Measurements from ENCODE around the gene SBF1. TPM values are rescaled to one million over a fixed set of nuclear protein-coding genes. Genes with fewer than 3 reads are reported as not detected.

Gene SBF1
- polyA plus RNA-seq, 1 of the 3 experiments (the other 2 are of a cell fraction), result 29.1 TPM

DNA sequence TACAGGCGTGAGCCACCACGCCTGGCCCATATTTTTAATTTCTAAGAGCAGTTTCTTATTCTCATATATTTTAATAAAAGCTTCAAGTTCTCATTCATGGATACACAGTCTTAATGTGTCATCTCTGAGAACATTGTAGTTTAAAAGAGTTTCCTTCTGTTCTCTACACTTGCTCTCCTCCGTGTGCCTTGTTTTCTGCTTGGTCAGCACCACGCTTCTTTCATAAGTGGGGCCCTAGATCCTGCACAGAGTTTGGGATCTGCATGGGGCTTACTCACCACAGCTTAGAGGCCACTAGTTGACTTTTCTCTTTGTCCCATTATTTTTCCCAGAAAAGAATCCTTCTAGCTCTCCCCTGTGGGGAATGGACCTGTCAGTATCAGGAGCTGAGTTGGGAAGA, 72.9 kb downstream of the SBF1 start:
- H3K79me2 ChIP-seq (ENCODE audit: insufficient read depth), result peaks cover 16% of the 10 kb centered on the region; the same call in 1 of the 2 replicates
- H3K4me2 ChIP-seq, result no peak overlapping the region
- TF ChIP-seq NFIC (IDR thresholded peaks at IDR 0.05; ENCODE audit: borderline replicate concordance) (no peak), USF2 (IDR thresholded peaks at IDR 0.05; ENCODE audit: borderline replicate concordance, low read depth, low read length) (no peak), GABPA (IDR thresholded peaks at IDR 0.05; ENCODE audit: low read depth) (no peak), POLR2AphosphoS5 (IDR thresholded peaks at IDR 0.05; ENCODE audit: low read depth, low read length) (no peak)
- TF ChIP-seq, protein P1, sequence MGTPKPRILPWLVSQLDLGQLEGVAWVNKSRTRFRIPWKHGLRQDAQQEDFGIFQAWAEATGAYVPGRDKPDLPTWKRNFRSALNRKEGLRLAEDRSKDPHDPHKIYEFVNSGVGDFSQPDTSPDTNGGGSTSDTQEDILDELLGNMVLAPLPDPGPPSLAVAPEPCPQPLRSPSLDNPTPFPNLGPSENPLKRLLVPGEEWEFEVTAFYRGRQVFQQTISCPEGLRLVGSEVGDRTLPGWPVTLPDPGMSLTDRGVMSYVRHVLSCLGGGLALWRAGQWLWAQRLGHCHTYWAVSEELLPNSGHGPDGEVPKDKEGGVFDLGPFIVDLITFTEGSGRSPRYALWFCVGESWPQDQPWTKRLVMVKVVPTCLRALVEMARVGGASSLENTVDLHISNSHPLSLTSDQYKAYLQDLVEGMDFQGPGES (IDR thresholded peaks at IDR 0.05; ENCODE audit: low read depth, low read length), result no peak
- peaks cover 6% of the 10 kb centered on the region for H4K20me1 ChIP-seq (ENCODE audit: insufficient read depth)
- no peaks in the 10 kb centered on the region for H3K9me2 ChIP-seq
- no peak overlapping the region; a peak in 1 of 4 replicates for H3K27ac ChIP-seq (ENCODE audit: low read depth in 2 of 2, low read length in 1 of 2)
- ChIA-PET POLR2A (no interaction called here), CTCF (no interaction called here)
- 96% methylated on average over 4 of the region's 4 CpGs for WGBS (ENCODE audit: low lambda C conversion rate)
- H3F3A ChIP-seq (replicated peaks; ENCODE audit: insufficient read depth), result peaks cover 9% of the 10 kb centered on the region
- no peak overlapping the region for H2AFZ ChIP-seq (ENCODE audit: low read depth)
- peaks cover 4 to 16% of the 10 kb centered on the region in 2 experiments; a peak in 2 of 4 replicates for H3K4me1 ChIP-seq (ENCODE audit: control insufficient read depth in 1 of 2, insufficient read depth in 2 of 2, low read depth in 1 of 2, low read length in 1 of 2)
- no peak overlapping the region for H3K9ac ChIP-seq
- no peaks in the 10 kb centered on the region for H3K27me3 ChIP-seq (ENCODE audit: insufficient read depth)
- H3K9me3 ChIP-seq, result no peaks in the 10 kb centered on the region
- DNase-seq, result no peak
- peaks cover 0 to 6% of the 10 kb centered on the region in 2 experiments for H3K36me3 ChIP-seq (replicated peaks in 1 of 2; ENCODE audit: control insufficient read depth in 1 of 2, insufficient read depth in 2 of 2, low read length in 1 of 2)
- no peak overlapping the region for H3K4me3 ChIP-seq (ENCODE audit: low read depth in 2 of 2, low read length in 1 of 2)

- no peak overlapping the region for H2AFZ ChIP-seq (ENCODE audit: low read depth)
- no peaks in the 10 kb centered on the region for H3K27me3 ChIP-seq (ENCODE audit: insufficient read depth)
- ChIA-PET CTCF (interaction anchor here (1.1 to 2.9 kb wide), 3 partner anchors 14 to 220 kb away, joined by 3 to 9 read pairs (median 6); no protein-coding TSS in a partner anchor), POLR2A (no interaction called here)
- no peaks in the 10 kb centered on the region for H3K9me3 ChIP-seq
- H3K9me2 ChIP-seq, result no peaks in the 10 kb centered on the region
- DNase-seq, result no peak
- peaks cover 12% of the 10 kb centered on the region for H4K20me1 ChIP-seq (ENCODE audit: insufficient read depth)
- no peak overlapping the region for H3K27ac ChIP-seq (ENCODE audit: low read depth in 2 of 2, low read length in 1 of 2)
- WGBS (ENCODE audit: low lambda C conversion rate), result 99% methylated on average over 5 of the region's 5 CpGs
- no peak overlapping the region for H3K4me3 ChIP-seq (ENCODE audit: low read depth in 2 of 2, low read length in 1 of 2)
- no peak overlapping the region for H3K4me2 ChIP-seq
- peaks cover 8 to 17% of the 10 kb centered on the region in 2 experiments; a peak in 2 of 4 replicates for H3K4me1 ChIP-seq (ENCODE audit: control insufficient read depth in 1 of 2, insufficient read depth in 2 of 2, low read depth in 1 of 2, low read length in 1 of 2)
- no peak for TF ChIP-seq REST (IDR thresholded peaks at IDR 0.05; ENCODE audit: low read depth, low read length)
- no peak for TF ChIP-seq ELF1 (IDR thresholded peaks at IDR 0.05)
- TF ChIP-seq PBX3 (IDR thresholded peaks at IDR 0.05), result no peak
- TF ChIP-seq YY1 (IDR thresholded peaks at IDR 0.05; ENCODE audit: low read depth), result no peak
- TF ChIP-seq FOXM1 (IDR thresholded peaks at IDR 0.05; ENCODE audit: low read depth), result no peak
- no peak for TF ChIP-seq EP300 (IDR thresholded peaks at IDR 0.05; ENCODE audit: borderline replicate concordance in 1 of 2, low read depth in 1 of 2, low read length in 1 of 2)
- no peak for TF ChIP-seq USF2 (IDR thresholded peaks at IDR 0.05; ENCODE audit: borderline replicate concordance, low read depth, low read length)
- TF ChIP-seq RFX5 (IDR thresholded peaks at IDR 0.05; ENCODE audit: low read length), result no peak
- TF ChIP-seq NFIC (IDR thresholded peaks at IDR 0.05; ENCODE audit: borderline replicate concordance), result no peak
- no peak for TF ChIP-seq RCOR1 (IDR thresholded peaks at IDR 0.05; ENCODE audit: low read length)
- no peak for TF ChIP-seq FOSL2 (IDR thresholded peaks at IDR 0.05; ENCODE audit: borderline replicate concordance, low read depth)
- TF ChIP-seq USF1 (IDR thresholded peaks at IDR 0.05; ENCODE audit: borderline replicate concordance, low read depth), result no peak
- no peak for TF ChIP-seq NRF1 (IDR thresholded peaks at IDR 0.05; ENCODE audit: low read depth, low read length)
- no peak for TF ChIP-seq TAF1 (IDR thresholded peaks at IDR 0.05; ENCODE audit: borderline replicate concordance, low read depth, low read length)
- peaks cover 16% of the 10 kb centered on the region; the same call in 1 of the 2 replicates for H3K79me2 ChIP-seq (ENCODE audit: insufficient read depth)
- H3F3A ChIP-seq (replicated peaks; ENCODE audit: insufficient read depth), result peaks cover 9% of the 10 kb centered on the region
- H3K36me3 ChIP-seq (replicated peaks in 1 of 2; ENCODE audit: control insufficient read depth in 1 of 2, insufficient read depth in 2 of 2, low read length in 1 of 2), result peaks cover 0 to 6% of the 10 kb centered on the region in 2 experiments
- H3K9ac ChIP-seq, result no peak overlapping the region
These were observed 73.9 kb downstream of the SBF1 start for GRCh38 chr22:50400931-50401330.

All from SK-N-SH (cell line).